GM21717 (cell line): ENCODE data around the gene BDKRB2.

Experiments used
- ATAC-seq: cut with Tn5 transposase; IDR thresholded peaks from one replicate; pipeline ENCODE4 v1.9.1; 2021; ENCODE audit warnings: mild to moderate bottlenecking, moderate library complexity; ENCODE audit not compliant: unreplicated experiment

Gene BDKRB2

DNA sequence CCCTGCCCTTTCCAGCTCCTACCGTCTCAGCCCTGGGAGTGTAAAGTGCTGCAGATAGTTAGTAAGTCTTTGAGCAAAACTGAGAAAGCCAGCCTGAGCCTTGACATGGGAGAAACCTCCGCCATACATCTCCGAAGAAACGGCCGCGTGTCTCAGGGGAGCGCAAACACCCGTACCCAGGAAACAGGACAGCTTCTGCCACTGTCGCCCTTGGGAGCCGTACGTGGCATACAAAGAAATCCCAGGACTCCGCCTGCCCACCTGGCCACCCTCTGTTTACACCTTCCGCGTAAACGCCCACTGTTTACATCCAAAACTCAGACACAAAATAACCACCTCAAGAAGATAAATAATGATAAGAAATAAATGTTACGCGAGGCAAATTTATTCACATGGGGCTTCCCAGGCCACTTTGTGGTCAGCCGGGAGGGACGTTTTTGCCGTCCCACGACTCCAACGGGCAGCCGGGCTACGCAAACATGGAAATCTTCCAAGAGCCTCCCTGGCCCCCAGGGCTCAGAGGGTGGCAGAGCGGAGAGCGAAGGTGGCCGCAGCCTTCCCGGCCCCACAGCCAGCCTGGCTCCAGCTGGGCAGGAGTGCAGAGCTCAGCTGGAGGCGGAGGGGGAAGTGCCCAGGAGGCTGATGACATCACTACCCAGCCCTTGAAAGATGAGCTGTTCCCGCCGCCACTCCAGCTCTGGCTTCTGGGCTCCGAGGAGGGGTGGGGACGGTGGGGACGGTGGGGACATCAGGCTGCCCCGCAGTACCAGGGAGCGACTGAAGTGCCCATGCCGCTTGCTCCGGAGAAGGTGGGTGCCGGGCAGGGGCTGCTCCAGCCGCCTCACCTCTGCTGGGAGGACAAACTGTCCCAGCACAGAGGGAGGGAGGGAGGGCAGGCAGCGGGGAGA is at the start of gene BDKRB2:
BDKRB2 (plus strand) TSS at position 689 of the 908 bp plus-strand sequence. CDS start 32,269 bp downstream, outside the sequence.
- ATAC-seq = peak; percentile 50

DNA sequence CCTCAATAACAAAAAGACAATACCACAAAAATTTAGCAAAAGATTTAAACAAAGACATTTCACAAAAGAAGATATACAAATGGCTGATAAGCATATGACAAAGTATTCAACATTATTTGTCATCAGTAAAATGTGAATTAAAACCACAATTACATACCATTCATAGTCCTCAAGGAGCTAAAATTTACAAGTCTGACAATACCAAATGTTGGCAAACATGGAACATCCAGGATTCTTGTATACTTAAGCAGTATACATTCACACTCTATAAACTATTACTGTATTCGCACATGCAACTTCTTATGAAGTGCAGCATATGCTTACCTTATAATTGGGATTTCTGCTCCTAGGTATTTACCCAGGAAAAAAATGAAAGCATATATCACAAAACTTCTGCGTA is 49.7 kb upstream of the BDKRB2 start:
- no peak for ATAC-seq

DNA sequence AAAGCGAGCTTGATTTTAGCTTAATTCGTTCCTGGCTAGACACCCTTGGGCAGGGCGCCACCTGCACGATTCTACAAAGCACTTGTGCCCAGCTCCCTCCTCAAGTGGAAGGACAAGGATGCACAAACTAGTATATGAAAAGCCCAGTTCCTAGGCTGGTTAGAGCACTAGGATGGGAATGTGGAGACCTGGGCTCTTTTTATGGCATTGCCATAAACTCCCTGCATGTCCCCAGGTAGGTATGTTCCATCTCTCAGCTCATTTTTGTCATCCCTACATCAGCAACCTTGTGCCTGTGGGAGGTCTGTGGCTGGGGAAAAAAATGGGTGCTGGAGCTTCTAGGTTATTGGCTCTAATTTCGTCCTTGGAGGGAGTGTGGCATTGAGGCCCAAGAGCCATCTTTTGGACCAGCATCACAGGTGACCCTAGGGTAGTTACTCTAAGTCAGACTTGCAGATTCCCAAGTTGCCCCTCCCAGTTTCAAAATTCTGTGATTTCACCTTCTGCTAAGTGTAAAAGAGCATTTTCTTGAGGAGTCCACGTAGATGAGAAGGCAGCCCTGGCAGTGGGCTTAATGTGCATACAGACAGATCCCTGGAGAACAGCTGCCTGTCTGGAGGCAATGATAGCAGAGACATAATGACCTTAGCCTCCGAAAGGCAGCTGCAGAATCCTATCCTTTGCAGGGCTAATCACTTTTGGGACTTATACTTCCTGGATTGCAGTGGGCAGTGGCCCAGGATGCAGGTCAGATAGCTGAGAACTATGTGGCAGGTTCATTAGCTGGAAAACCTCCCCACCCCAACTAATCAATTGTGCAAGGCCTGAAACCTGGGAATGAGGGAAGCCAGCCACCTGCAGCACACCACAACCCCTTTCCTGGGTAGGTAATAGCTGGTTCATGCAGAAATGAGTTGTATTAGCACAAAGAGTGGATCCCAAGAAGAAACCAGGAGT is 47.6 kb upstream of the BDKRB2 start:
- ATAC-seq = no peak

DNA sequence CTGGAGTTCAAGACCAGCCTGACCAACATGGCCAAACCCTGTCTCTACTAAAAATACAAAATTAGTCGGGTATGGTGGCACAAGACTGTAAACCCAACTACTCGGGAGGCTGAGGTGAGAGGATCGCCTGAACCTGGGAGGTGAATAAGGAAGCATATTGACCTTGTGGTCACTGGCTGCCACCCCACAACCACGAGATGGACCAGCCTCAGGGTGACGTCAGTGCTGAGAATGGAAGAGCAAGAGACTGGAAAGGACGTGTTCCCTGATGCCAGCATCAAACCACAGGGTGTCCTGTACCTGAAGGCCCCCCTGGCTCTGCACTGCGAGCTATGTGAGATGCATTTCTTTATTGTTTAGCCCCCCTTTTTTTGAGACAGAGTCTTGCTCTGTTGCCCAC is 45.9 kb upstream of the BDKRB2 start:
- no peak for ATAC-seq

DNA sequence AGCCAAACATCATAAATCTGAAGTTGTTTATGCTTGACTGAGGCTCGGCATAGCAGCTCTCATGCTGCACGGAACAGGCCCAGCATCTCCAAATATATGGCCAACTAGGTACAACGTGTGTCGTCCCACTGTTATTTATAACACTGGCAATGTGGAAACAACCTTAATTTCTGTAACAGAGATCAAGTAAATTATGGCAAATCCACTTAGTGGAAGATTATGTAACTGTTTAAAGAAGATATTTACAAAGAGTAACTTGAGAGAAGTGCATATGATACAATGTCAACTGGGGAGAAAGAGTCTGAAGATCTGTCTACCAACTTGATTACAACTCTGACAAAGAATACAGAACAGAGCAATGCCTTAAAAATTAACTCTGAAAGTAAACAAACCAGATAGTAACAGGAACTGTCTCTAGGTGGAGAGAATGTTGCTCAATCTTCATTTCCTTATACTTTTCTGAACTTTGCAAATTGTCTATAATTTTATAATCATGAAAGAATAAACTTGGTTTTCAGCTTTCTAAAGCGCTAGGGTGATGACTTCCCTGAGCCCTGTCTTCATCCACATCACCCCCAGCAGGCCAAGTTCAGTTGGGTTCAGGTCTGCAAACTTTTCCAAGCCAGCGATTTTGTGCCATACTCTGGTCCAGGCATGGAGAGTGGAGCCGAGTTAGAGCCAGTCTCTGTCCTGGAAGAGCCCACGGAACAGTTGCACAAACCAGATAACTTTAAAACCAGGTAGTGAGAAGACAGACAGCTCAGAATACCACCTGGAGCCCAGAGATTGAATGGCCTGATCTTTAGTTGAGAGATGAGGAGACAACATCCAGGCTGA is 44.3 kb upstream of the BDKRB2 start:
- no peak for ATAC-seq

DNA sequence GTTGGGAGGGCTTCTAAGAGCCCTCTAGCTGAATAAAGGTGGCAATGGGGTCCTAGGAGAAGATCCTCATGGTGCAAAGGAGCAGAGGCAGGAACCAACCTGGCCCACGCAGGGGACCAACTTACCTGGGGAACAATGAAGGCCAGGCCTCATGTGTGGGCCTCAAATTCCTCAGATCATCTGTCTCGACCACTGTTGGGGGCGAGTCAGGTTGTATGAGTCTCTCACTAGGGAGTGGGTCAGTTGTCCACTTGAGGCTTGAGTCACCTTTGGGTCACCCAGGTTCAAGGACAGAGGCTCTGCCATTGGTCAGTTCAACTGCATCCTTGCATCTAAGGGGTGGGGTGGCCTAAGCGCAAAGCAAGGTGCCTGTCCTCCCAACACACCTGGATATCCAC is 43.7 kb upstream of the BDKRB2 start:
- ATAC-seq = no peak

DNA sequence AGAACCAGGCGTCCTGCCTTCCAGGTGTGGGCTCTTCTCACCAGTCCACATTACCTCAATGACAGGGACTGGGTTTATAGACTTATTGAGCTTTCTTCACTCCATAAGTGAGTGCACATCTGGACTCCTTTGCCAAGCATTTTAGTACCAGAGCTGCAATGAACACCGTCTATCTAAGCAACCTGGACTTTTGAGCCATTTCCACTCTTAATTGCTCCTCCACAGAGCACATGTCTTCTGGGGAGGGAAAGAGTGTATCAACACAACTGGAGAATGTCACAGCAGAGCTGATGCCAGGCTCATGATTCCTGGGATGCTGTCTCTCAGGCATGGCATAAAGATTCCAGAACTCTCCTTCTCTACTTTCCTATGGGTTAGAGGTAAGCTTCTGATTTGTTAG is 43.0 kb upstream of the BDKRB2 start:
- ATAC-seq = no peak

DNA sequence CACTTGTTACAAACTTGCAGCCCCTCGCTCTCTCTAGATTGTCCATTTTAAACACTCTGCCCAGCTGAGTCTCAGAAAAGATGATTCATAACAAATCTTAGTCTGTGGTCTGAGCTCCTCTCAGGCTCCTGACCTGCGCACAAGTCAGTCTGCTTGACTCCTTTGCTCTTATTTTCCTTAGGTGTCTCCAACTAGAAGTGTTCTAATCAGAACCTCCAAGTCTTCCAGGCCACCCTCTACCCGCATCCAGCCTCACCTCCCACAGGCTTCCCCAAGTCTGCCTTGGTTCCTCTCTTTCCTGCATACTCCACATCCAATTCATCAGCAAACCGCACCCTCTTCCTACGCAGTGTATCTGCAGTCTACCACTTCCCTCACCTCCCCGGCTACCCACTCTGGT is 42.4 kb upstream of the BDKRB2 start:
- no peak for ATAC-seq

DNA sequence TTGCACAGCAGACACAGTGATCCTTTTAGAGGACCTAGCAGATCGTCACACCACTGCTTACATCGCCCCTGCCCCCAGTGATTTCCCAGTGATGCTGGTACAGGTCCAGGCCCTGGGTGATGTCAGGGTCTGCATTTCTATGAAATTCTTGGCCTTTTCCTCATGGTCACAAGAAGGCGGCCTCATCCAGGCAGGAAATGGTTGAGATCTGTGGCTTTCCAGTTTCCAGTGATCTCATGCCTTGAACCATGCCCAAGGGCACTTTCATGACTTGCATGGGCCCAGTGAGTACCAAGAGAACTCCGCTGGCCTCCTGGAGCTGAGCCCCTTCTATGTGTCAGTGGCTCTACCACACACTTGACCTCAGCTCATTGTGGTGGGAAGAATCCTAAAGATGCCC is 41.9 kb upstream of the BDKRB2 start:
- ATAC-seq = no peak

DNA sequence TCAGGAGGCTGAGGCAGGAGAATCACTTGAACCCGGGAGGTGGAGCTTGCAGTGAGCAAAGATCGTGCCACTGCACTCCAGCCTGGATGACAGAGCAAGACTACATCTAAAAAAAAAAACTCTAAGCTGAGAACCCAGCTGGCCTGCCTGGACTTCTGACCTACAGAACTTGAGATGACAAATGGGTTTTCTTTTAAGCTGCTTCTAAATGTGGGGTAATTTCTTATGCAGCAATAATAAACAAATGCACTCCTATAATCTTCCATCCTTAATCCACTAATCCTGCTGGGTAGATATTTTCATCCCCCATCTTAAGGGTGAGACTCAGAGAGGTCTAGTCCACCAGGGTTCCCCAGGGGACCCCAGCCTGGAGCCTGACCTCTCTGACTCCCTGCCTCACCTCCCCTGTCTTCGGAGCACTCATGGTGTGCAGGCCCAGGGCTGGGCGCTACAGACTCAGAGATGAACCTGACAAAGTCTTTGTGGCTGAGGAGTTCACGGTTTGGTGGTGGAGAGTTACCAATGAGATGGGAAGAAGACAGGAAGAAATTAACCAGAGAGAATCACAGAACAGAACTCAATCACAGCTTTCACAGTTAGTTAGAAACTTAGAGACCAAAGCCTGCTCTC is 39.7 kb upstream of the BDKRB2 start:
- no peak for ATAC-seq

DNA sequence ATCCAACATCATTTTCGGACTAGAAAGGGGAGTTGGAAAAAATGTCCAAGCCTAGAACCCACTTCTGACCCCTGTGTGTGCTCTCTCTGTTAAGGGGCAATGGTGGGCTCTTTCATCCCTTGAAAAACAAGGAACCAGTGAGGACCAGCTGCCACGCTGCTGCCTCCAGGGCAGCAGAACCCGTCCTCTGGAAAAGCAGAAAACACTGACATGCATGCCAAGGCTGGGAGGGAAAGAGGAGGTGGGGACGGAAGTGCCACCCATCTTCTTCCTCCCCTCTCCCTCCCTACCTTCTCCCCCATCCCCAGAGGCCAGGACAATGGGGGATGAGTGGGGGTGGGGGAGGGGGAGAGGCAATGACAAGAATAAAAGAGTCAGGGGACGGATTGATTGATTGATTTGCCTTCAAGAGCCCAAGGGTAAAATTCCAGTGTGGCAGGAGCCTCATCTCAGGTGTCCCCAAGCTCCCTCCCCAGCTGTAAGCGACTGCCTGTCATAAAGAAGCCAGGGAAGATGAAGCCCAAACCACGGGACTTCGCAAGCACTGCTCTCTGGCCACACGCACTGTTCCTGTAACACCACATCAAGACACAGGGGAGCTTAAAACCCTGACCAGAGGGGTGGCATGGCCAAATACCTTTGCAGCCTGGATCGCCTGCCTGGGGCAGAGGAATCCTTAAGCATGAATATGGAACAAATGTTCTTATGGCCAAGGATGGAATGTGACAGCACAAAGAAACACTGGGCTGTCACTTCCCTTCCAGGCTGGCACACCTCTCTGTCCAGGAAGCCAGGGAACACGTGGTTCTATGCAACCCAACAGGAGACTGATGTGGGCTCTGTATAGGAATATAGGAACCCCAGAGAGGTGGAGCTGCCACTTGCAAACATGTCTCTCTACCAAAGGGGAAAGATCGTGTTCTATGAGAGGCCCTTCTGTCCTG is 38.9 kb upstream of the BDKRB2 start:
- no peak for ATAC-seq

DNA sequence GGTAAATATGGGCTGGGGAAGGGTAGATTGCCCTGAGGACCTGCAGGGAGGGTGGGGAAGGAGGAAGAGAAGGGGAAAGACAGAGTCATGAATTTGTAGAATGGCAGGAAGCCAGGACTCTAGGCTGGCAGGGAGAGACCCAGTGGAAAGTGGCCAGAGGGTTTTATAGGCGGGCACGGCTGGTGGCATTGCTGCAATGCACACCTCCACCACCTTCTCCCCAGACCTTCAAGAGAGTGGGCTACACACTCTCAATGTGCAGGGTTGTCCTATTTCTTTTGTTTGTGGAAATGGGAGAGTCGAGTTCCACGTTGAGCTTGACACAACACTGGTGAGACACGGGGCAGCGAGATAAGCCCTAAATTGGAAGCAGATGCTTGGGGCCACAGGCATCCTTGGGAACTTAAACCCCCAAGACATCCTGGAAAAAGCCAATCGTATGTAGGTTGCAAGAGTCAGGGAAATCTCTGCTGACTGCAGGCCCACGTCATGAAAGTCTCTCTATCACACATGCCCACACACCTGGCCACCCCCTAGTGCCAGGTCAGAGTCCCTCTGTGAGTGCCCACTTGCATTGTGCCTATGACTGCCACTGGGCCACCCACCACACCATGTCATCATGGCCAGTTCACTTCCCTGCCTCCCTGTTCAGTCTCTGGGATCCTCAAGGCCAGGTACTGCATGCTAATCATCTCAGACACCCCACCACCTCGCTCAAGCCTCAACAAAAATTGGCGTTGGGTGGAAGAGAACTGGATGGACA is 38.0 kb upstream of the BDKRB2 start:
- ATAC-seq = no peak

DNA sequence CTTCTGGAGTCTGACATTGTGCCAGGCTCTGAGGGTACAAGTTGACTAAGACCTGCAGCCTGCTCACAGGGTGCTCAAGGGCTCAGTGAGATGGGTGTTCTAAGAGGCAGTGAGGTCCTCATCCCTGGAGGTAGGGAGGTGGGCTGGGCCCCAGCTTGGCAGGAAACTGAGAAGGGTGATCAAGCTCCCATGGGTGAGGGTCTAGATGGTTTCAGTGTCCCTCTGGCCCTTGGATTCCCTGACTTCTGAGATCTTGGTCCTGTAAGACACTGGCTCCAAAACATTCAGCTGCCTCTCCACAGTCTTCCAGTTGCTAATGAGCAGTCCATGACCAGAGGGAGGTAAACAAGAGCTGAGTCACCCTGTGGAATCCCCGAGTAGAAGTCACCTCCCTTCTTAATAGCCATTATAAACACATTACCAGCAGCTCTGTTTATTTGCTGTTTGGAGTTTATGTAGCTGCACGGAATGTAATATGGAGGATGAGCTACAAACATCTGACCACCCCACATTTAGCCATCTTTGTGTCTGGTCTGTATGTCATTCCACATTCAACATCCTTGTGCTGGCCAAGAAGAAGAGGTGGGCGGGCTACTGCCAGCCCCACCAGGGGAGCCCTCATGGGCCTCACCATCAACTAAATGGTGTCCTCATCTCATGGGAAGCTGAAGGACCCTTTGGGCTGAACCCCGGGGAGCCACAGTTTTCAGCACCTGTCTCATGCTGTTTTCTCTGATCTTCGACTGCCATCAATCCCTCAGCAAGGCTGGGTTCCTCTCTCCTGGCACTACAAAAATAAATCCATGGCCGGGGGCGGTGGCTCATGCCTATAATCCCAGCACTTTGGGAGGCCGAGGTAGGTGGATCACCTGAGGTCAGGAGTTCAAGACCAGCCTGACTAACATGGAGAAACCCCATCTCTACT is 37.2 kb upstream of the BDKRB2 start:
- ATAC-seq = no peak

DNA sequence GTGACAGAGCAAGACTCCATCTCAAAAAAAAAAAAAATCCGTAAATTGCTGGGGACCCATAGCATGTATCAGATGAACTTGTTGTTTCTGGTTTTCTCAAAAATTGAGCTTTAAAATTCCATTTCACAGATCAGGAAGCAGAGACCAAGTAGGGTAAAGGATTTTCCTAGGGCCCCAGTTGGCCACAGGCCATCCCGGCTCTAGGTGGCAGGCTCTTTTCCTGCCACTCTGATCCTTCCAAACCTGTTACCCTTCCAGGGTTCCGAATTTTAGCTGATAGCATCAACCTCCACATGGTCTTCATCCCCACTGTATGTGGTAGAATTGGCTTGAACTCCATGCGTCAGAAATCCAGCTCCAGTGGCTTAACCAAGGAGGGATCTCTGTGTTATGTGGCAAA is 36.1 kb upstream of the BDKRB2 start:
- no peak for ATAC-seq

DNA sequence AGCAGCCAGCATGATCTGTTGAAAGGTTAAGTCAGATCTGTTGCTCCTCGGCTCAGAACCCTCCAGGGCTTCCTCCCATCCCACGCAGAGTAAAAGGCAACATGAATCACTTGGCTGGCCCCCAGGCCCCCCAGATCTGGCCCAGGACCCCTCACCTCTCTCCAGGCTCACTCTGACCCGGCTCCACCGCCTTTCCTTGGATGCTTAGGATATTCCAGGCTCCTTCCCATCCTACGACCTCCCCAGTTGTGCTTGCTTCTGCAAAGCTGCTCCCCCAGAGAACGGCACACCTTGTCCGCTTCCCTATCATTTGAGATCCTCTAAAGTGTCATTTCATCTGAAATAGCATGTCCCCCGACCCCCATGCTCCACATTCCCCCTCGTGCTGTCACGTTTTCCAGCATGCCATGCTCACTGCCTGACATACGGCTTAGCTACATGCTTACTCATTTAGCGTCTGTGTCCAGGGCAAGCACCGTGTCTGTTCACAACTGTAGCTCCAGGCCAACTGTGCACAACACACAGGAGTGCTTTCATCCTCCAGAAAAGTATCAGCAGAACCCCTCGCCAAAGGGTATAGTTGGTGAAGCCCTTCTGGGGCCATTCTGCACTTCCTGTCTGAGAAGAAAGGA is 33.6 kb upstream of the BDKRB2 start:
- no peak for ATAC-seq

DNA sequence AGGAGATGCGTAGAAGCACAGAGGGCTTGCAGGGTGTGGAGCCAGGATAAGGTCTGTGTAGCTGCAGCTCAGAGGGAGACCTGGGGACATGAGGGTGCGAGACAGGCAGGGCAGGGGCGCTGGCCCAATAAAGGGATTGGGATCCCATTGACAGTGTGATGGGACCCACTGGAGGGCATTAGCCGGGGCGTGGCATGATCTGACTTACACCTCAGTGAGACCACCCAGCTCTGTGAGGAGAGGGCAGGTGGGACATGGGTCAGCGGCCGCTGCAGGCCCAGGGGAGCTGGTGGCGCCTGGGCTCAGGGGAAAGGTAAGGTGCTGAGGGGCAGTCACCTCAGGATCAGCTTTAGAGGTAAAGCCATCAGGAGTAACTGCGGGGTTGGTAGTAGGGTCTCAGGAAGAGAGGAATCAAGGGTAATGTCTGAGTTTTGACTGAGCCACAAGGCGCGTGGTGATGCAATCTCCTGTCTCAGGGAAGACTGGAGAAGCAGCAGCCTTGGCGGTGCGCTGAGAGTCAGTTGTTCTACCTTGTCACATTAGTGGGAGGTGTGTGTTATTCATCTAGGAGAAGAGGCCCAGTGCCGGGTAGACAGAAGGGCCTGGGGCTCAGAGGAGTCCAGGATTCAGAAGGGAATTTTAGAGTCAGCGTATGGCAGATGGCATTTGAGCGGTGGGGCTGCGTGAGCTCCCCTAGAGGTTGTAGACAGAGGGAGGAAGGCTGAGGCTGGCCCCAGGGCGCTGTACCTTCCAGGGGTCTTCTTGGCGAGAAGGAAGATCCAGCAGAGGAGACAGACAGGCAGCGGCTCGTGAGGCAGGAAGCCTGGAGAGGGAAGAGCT is 30.8 kb upstream of the BDKRB2 start:
- no peak for ATAC-seq
